CD4-positive, alpha-beta T cell treated with Interleukin-10 for 1 hour (primary cell): ENCODE measurements around the gene CNNM4.
A peak's percentile ranks its signal among the peaks of the same experiment; 100 is the strongest.

Source experiments
- DNase-seq: peaks from one replicate; pipeline ENCODE4 v3.0.0-alpha.2; 2020

The CNNM4 gene

GRCh38 chr2:96759548-96759947 lies 1.2 kb upstream of the CNNM4 start:
- no peak for DNase-seq

GRCh38 chr2:96760986-96761832 lies 507 bp downstream of the CNNM4 start:
- DNase-seq: no peak

GRCh38 chr2:96762529-96763311 lies 2.0 kb downstream of the CNNM4 start:
- DNase-seq: no peak

DNA sequence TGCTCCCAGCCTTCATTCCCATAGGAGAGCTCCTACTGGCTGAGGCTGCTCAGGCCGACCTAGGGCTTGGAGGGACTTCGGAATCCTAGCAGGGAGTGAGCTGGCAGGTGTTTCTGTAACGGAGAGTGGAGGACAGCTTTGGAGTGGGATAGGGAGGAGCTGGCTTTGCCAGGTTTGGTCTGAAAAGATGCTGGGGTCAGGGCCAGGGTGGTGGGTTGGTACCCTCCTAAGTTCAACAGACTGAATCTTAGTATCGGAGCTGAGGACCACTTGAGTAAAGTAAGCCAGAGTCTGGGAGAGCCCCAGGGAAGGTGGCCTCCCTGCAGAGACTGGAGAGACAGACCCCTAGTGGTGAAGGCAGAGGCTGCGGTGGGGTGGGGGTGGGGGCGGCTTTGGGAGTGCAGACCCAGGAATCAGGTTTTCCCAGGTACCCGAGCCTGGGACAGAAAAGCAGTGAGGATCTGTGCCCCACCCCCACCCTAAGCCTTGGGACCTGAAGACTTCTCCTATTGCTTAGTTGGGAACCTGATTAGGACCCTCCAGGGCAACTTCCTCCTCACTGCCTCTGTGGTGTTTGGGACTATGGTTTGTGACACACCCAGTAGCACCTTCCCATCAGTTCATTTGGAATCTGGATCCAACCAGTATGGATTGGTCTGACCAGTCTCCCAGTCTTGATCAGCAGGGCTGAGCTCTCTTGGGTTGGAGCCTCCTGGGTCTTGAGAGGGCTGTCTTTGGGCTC lies 3.0 kb downstream of the CNNM4 start:
- DNase-seq: no peak

- DNase-seq: no peak
Measured at GRCh38 chr2:96764253-96764637, 3.5 kb downstream of the CNNM4 start.

- no peak for DNase-seq
Measured at GRCh38 chr2:96767135-96767871, 6.6 kb downstream of the CNNM4 start.

DNA sequence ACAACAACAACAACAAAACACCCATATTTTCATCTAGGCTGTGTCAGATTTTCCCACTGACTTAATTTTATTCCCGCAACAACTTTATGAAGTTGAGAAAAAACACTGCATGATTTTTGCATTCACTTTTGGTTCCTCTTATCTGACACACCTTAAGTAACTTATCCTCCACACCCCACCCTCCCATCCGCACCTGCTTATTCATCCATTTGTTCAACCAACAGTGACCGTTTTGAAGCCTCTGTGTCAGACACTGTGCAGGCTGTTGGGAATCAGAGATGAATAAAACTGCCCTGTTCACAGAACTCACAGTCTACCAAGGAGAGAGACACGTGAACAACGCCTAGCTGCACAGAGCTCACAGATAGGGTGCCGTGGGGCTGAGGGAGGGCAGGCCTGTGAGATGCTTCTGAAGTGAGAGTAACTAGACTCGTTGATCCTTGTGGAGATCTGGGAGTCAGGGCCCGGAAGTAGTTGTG lies 7.4 kb downstream of the CNNM4 start:
- DNase-seq: no peak

DNA sequence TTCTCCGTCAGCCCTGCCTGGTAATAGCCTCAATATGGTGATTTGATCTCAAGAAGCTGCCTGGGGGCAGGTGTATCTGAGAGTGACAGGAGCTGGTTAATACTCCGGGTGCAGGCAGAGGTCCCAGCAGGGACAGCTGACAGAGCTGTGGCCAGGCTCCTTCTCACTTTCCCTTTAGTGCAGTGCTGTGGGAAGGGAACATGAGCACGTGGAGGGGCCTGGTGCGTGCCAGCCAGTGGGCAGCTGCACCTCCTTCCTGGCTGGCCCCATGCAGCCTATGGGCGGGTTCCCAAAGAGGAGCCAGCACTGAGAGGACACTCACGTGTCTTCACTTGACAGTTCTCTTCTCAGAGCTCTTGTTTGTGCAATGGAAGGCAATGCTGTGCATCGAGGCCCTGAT lies 9.1 kb downstream of the CNNM4 start:
- no peak for DNase-seq

GRCh38 chr2:96770442-96771202 lies 9.9 kb downstream of the CNNM4 start:
- DNase-seq: no peak

GRCh38 chr2:96771796-96772618 lies 11.3 kb downstream of the CNNM4 start:
- no peak for DNase-seq

DNA sequence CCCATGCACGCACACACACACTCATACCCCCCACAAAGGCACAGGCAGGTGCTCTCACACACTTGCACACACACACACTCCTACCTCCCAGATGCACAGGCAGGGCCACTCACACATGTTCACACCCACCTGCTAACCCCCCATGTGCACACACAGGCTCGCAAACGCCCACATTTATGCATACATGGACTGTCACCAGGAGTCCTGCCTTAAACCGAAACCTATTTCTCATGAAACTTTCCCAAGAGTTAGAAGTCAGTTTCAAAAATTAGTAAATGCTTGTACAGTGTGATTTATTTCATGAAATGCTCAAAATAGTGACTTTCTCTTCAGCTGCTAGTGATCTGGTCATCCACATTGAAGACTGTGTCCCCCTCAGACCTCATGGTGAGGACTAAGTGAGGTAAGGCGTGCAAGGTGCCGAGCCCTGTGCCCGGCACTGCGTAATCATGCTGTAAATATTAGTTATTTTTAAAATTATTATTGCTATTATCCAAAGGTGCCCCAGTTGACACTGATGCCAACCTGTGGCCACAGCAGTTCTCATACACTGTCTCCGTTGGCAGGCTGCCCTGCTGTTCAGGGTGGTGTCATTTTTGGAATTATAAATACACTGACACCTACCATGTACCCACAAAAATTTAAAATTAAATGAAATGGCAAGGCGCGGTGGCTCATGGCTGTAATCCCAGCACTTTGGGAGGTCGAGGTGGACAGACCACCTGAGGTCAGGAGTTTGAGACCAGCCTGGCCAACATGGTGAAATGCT lies 12.4 kb downstream of the CNNM4 start:
- DNase-seq: no peak

GRCh38 chr2:96773922-96774321 lies 13.2 kb downstream of the CNNM4 start:
- peak; percentile 69 for DNase-seq

DNA sequence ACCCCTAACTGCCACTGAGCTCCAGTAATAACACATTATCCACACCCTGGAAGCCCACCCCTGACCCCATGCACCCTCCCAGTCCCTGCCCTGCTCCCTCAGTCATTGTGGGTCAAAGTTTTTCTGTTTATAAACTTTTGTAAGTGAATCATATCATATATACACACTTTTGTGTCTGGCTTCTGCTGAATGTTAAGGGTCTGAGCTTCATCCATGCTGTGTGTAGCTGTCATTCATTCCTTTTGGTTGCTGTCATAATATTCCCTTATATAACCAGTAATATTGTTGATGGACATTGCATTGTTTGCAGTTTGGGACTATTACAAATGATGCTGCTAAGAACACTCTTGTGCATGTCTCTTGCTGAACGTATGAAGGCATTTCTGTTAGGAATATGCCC lies 14.5 kb downstream of the CNNM4 start:
- no peak for DNase-seq

GRCh38 chr2:96783388-96783787 lies 22.7 kb downstream of the CNNM4 start:
- no peak for DNase-seq

DNA sequence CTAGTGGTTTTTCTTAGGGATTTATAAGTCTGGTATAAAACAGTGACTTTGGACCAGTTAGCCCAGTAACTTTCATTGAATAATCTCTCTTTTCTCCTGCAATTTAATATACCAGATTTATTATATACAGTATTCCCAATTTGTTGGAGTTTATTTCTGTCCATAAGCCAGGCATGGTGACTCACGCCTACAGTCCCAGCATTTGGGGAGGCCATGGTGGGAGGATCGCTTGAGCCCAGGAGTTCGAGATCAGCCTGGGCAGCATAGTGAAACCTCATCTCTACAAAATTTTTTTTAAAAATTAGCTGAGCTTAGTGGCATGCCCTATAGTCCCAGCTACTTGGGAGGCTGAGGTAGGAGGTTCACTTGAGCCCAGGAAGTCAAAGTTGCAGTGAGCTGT lies 26.7 kb downstream of the CNNM4 start:
- DNase-seq: no peak

- DNase-seq: no peak
Measured at GRCh38 chr2:96788442-96789244, 27.9 kb downstream of the CNNM4 start.

DNA sequence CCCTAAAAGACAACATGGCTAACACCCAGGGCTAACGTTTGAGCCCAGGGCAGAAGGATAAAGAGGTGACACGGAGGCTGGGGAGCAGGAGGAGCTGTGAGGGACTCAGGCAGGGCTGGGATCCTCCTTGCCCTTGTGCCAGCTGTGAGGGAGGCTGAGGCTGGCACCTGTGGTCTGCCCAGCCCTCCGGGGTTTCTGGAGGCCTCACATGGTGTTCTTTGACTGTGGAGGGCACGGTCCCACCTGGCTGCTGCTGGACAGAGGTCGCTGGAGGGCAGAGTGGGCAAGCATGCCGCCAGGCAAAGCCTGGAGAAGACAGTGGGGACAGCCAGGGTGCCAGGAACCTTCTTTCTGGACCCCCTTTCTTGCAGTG lies 28.5 kb downstream of the CNNM4 start:
- no peak for DNase-seq

GRCh38 chr2:96792772-96793749 lies 32.4 kb downstream of the CNNM4 start:
- DNase-seq: no peak
